GM13976 (cell line): ENCODE results near the gene C8G.

Source experiments
- DNase-seq: peaks from one replicate; pipeline ENCODE4 v3.0.0; 2012; ENCODE audit warnings: low spot score
- in situ Hi-C: fragments of 300-500 bp; cut with MboI; formaldehyde crosslinking; loops from one replicate; pipeline ENCODE4 v1.12.0; 2022; ENCODE audit warnings: low sequenced_read_pairs, mixed read lengths, inconsistent platforms; ENCODE audit not compliant: unreplicated experiment
- TF ChIP-seq, protein P1 (sequence below): IDR thresholded peaks from 2 replicates; pipeline ENCODE4 v1.5.1; 2012; ENCODE audit warnings: borderline replicate concordance, mild to moderate bottlenecking; ENCODE audit not compliant: insufficient read depth; ENCODE audit errors: extremely low read depth, missing control alignments, control extremely low read depth

Gene C8G

DNA sequence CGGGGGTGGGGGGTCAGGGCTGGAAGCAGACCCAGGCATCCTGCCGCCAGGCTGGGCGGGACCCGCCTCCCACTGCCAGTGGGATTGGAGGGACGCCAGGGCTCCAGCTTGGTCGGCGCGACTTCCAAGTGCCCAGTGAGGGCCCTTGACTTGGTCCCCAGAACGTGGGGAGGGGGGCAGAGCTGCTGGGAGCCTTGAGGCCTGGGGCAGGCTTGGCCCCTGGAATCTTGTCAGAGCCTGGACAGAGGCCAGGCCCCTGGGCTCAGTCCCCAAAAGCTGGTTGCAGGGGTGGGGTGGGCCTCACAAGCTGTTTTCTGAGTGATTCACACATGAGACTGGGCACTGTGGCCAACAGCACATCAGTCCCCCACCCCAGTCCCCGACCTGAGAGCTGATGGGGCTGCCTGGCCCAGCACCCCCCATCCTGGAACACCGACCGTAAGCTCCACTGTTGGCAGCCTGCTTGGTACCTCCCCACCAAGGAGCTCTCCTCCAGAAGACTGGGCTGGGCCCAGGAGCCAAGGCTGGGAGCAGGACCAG, 50.8 kb downstream of the C8G start:
- in situ Hi-C loops = no loop called here
- TF ChIP-seq, protein P1, sequence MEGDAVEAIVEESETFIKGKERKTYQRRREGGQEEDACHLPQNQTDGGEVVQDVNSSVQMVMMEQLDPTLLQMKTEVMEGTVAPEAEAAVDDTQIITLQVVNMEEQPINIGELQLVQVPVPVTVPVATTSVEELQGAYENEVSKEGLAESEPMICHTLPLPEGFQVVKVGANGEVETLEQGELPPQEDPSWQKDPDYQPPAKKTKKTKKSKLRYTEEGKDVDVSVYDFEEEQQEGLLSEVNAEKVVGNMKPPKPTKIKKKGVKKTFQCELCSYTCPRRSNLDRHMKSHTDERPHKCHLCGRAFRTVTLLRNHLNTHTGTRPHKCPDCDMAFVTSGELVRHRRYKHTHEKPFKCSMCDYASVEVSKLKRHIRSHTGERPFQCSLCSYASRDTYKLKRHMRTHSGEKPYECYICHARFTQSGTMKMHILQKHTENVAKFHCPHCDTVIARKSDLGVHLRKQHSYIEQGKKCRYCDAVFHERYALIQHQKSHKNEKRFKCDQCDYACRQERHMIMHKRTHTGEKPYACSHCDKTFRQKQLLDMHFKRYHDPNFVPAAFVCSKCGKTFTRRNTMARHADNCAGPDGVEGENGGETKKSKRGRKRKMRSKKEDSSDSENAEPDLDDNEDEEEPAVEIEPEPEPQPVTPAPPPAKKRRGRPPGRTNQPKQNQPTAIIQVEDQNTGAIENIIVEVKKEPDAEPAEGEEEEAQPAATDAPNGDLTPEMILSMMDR = no peak
- DNase-seq = no peak
